GM19043 (cell line): ENCODE results near the gene EID1.
"Not testable (repeated sequence)": the region's sequence is repeated elsewhere in the genome, so short reads cannot be mapped to it uniquely, and the experiment has no call there.

Experiments used
- ATAC-seq: cut with Tn5 transposase; IDR thresholded peaks from one replicate; pipeline ENCODE4 v1.9.1; 2021; ENCODE audit warnings: low read depth; ENCODE audit not compliant: unreplicated experiment

The EID1 gene

GRCh38 chr15:48877630-48878595 lies at the start of gene EID1:
Gene EID1 (plus strand): TSS chr15:48878134. CDS start chr15:48878177, 43 bp downstream.
- peak; percentile 92 for ATAC-seq

- no peak for ATAC-seq
Measured at GRCh38 chr15:48828471-48828870, 49.5 kb upstream of the EID1 start.

- ATAC-seq, result no peak
Measured at GRCh38 chr15:48828906-48829305, 49.0 kb upstream of the EID1 start.

GRCh38 chr15:48832648-48833047 lies 45.3 kb upstream of the EID1 start:
- no peak for ATAC-seq

GRCh38 chr15:48833526-48834239 lies 44.3 kb upstream of the EID1 start:
- ATAC-seq, result no peak

- ATAC-seq, result no peak
Measured at GRCh38 chr15:48834756-48835155, 43.2 kb upstream of the EID1 start.

GRCh38 chr15:48842501-48842900 lies 35.4 kb upstream of the EID1 start:
- no peak for ATAC-seq

GRCh38 chr15:48845123-48845522 lies 32.8 kb upstream of the EID1 start:
- ATAC-seq, result no peak

- ATAC-seq, result no peak
Measured at GRCh38 chr15:48850648-48851047, 27.3 kb upstream of the EID1 start.

GRCh38 chr15:48851956-48852355 lies 26.0 kb upstream of the EID1 start:
- ATAC-seq, result no peak

GRCh38 chr15:48854434-48854833 lies 23.5 kb upstream of the EID1 start:
- ATAC-seq, result not testable (repeated sequence)

GRCh38 chr15:48855501-48856440 lies 22.2 kb upstream of the EID1 start:
- ATAC-seq, result no peak

- no peak for ATAC-seq
Measured at GRCh38 chr15:48856942-48857341, 21.0 kb upstream of the EID1 start.

- ATAC-seq, result no peak
Measured at GRCh38 chr15:48858401-48858800, 19.5 kb upstream of the EID1 start.

- ATAC-seq, result no peak
Measured at GRCh38 chr15:48859426-48859825, 18.5 kb upstream of the EID1 start.

GRCh38 chr15:48861813-48862431 lies 16.0 kb upstream of the EID1 start:
- peak; percentile 48 for ATAC-seq

- no peak for ATAC-seq
Measured at GRCh38 chr15:48862705-48863104, 15.2 kb upstream of the EID1 start.

- ATAC-seq, result no peak
Measured at GRCh38 chr15:48865370-48866079, 12.4 kb upstream of the EID1 start.

- ATAC-seq, result no peak
Measured at GRCh38 chr15:48866141-48866563, 11.8 kb upstream of the EID1 start.
